Kidney (tissue), 14 donors: ENCODE results near the gene CFAP74. TPM values are rescaled to one million over a fixed set of nuclear protein-coding genes. Genes with fewer than 3 reads are reported as not detected.

Source experiments
- DNase-seq, 5 donors: peaks; one replicate each; pipeline ENCODE4 v3.0.0-alpha.2; 2013 to 2020
- FAIRE-seq: peaks from 2 replicates; lab custom pipeline; 2012; peaks lifted over from hg19 to GRCh38; lab: Jason Lieb, UNC
- H3K27ac ChIP-seq, 2 donors: one replicate each; pipeline ENCODE4 v1.7.0; 2013; ENCODE audit warnings: low read depth in 2 of 2, low read length in 2 of 2, inconsistent platforms in 1 of 2
- H3K27me3 ChIP-seq: one replicate; pipeline ENCODE4 v1.7.1; 2013; ENCODE audit warnings: low read length, inconsistent platforms; ENCODE audit not compliant: control insufficient read depth, insufficient read depth
- H3K36me3 ChIP-seq, 3 donors: one replicate each; pipeline versions ENCODE4 v1.7.0 to v1.7.1; 2013; ENCODE audit warnings: low read length in 3 of 3, control low read depth in 1 of 3, inconsistent platforms in 1 of 3; ENCODE audit not compliant: insufficient read depth in 3 of 3, control insufficient read depth in 2 of 3
- H3K4me1 ChIP-seq, 3 donors: one replicate each; pipeline versions ENCODE4 v1.7.0 to v1.7.1; 2013; ENCODE audit warnings: low read length in 3 of 3, inconsistent platforms in 1 of 3, low read depth in 1 of 3; ENCODE audit not compliant: control insufficient read depth in 2 of 3, insufficient read depth in 2 of 3
- H3K4me3 ChIP-seq, 3 donors: one replicate each; pipeline versions ENCODE4 v1.7.0 to v1.8.1; 2013; ENCODE audit warnings: low read length in 3 of 3, control low read depth in 1 of 3, inconsistent platforms in 1 of 3
- H3K9ac ChIP-seq, 3 donors: one replicate each; pipeline versions ENCODE4 v1.7.0 to v1.7.1; 2013; ENCODE audit warnings: low read length in 3 of 3, control low read depth in 1 of 3, inconsistent platforms in 1 of 3
- H3K9me3 ChIP-seq, 3 donors: one replicate each; pipeline versions ENCODE4 v1.7.0 to v1.7.1; 2013; ENCODE audit warnings: low read length in 3 of 3, control low read depth in 1 of 3, inconsistent platforms in 1 of 3; ENCODE audit not compliant: control insufficient read depth in 2 of 3, insufficient read depth in 1 of 3
- CTCF ChIP-seq: IDR thresholded peaks from 3 replicates; pipeline ENCODE4 v1.5.1; 2012; ENCODE audit warnings: mild to moderate bottlenecking, moderate library complexity, borderline replicate concordance; ENCODE audit not compliant: insufficient read depth; ENCODE audit errors: extremely low read depth
- intact Hi-C: fragments of 100-400 bp; cut with DNase I; formaldehyde crosslinking; loops from one replicate; pipeline ENCODE4 v1.11.1; 2022
- polyA plus RNA-seq: library from polyadenylated mRNA; stranded (reverse); fragments of 350-450 nt; fragmentation: Illumina TruSeq; extraction: RNeasy Lipid Tissue Mini Kit (QIAGEN cat#74804); gene quantifications from one replicate; pipeline ENCODE4 v1.2.3, GENCODE V29; 2014; ENCODE audit warnings: low read depth, low replicate concordance; ENCODE audit not compliant: insufficient read depth
- total RNA-seq: library from RNA; stranded (reverse); fragmentation: NEBNext Ultra II Directional; extraction: Animal tissue kit (Norgen Biotek cat#: 25700); gene quantifications from one replicate; pipeline ENCODE4 v1.2.1, GENCODE V29; 2021
- donor health status: control.
- donor health status: control.
- donor health status: control.
- donor health status: control.
- donor health status: control.
- donor health status: DM: yes; HTN: yes; CAD: no.
- donor health status: Normal renal cell carcinoma (clear cell type).

Gene CFAP74
- total and polyA plus RNA-seq, 2 donors from 2014 or later = not detected

- no peak overlapping the region for H3K9ac ChIP-seq
- FAIRE-seq = no peak
- peaks cover 0 to 7% (median 7%) of the 10 kb centered on the region in 3 donors for H3K4me1 ChIP-seq
- H3K4me3 ChIP-seq = no peak overlapping the region
- TF ChIP-seq CTCF = no peak
- intact Hi-C loops = no loop called here
- H3K27ac ChIP-seq = no peak overlapping the region
- DNase-seq = peak in 2 of 5 donors; percentile 60 to 74
- no peaks in the 10 kb centered on the region for H3K27me3 ChIP-seq
- no peaks in the 10 kb centered on the region for H3K36me3 ChIP-seq
- H3K9me3 ChIP-seq = no peaks in the 10 kb centered on the region
Measured at GRCh38 chr1:1917304-1917976, 86.1 kb downstream of the CFAP74 start.

- FAIRE-seq (no peak), DNase-seq (peak in 2 of 5 donors; percentile 56 to 66)
- peaks cover 0 to 7% (median 7%) of the 10 kb centered on the region in 3 donors for H3K4me1 ChIP-seq
- H3K27me3 ChIP-seq = no peaks in the 10 kb centered on the region
- H3K9ac ChIP-seq = no peak overlapping the region
- intact Hi-C loops = no loop called here
- no peak overlapping the region for H3K4me3 ChIP-seq
- no peaks in the 10 kb centered on the region for H3K9me3 ChIP-seq
- no peak overlapping the region for H3K27ac ChIP-seq
- TF ChIP-seq CTCF = no peak
- no peaks in the 10 kb centered on the region for H3K36me3 ChIP-seq
Measured at GRCh38 chr1:1916851-1917251, 86.7 kb downstream of the CFAP74 start.

- intact Hi-C loops = no loop called here
- TF ChIP-seq CTCF = no peak
- Histone ChIP-seq H3K36me3 (no peaks in the 10 kb centered on the region), H3K4me1 (peaks cover 0 to 7% (median 7%) of the 10 kb centered on the region in 3 donors), H3K4me3 (no peak overlapping the region), H3K9ac (no peak overlapping the region), H3K27ac (no peak overlapping the region), H3K27me3 (no peaks in the 10 kb centered on the region), H3K9me3 (no peaks in the 10 kb centered on the region)
- FAIRE-seq = no peak
- peak in 2 of 5 donors; percentile 61 to 63 for DNase-seq
Measured at GRCh38 chr1:1915911-1916840, 87.4 kb downstream of the CFAP74 start.
